H9 (cell line): ENCODE results near the gene INPP5J. TPM values are rescaled to one million over a fixed set of nuclear protein-coding genes. Genes with fewer than 3 reads are reported as not detected.

Source experiments
- DNase-seq: peaks from one replicate; pipeline ENCODE4 v3.0.0-alpha.2; 2017
- H2AFZ ChIP-seq: one replicate; pipeline ENCODE4 v1.6.1; 2013; ENCODE audit warnings: mild to moderate bottlenecking, low read length, control low read depth, moderate library complexity
- H2AK5ac ChIP-seq: 2 replicates; pipeline ENCODE4 v1.6.1; 2013; ENCODE audit warnings: low read length, control low read depth, mixed read lengths; ENCODE audit not compliant: insufficient read length
- H2BK120ac ChIP-seq: one replicate; pipeline ENCODE4 v1.6.1; 2013; ENCODE audit warnings: low read depth, mild to moderate bottlenecking, low read length, control low read depth, inconsistent platforms; ENCODE audit not compliant: poor library complexity, severe bottlenecking
- H2BK12ac ChIP-seq: 2 replicates; pipeline ENCODE4 v1.6.1; 2013; ENCODE audit warnings: low read length, control low read depth, mixed read lengths, low read depth; ENCODE audit not compliant: insufficient read length
- H2BK15ac ChIP-seq: 2 replicates; pipeline ENCODE4 v1.6.1; 2013; ENCODE audit warnings: low read depth, low read length, control low read depth
- H2BK20ac ChIP-seq: one replicate; pipeline ENCODE4 v1.6.1; 2013; ENCODE audit warnings: low read depth, mild to moderate bottlenecking, low read length, control low read depth, inconsistent platforms; ENCODE audit not compliant: poor library complexity, severe bottlenecking
- H2BK5ac ChIP-seq: 2 replicates; pipeline ENCODE4 v1.6.1; 2013; ENCODE audit warnings: low read length, control low read depth, mixed read lengths; ENCODE audit not compliant: insufficient read length
- H3K14ac ChIP-seq: 2 replicates; pipeline ENCODE4 v1.6.1; 2013; ENCODE audit warnings: low read length, control low read depth; ENCODE audit not compliant: insufficient read depth
- H3K18ac ChIP-seq: 2 replicates; pipeline ENCODE4 v1.6.1; 2013; ENCODE audit warnings: low read depth, mild to moderate bottlenecking, mixed read lengths, low read length, control low read depth; ENCODE audit not compliant: insufficient read length
- H3K23ac ChIP-seq: 2 replicates; pipeline ENCODE4 v1.6.1; 2013; ENCODE audit warnings: low read length, control low read depth, mixed read lengths, low read depth; ENCODE audit not compliant: insufficient read length
- H3K23me2 ChIP-seq: 2 replicates; pipeline ENCODE4 v1.6.1; 2013; ENCODE audit warnings: low read depth, mild to moderate bottlenecking, mixed read lengths, low read length, control low read depth; ENCODE audit not compliant: insufficient read length, poor library complexity, severe bottlenecking
- H3K27ac ChIP-seq: 2 replicates; pipeline ENCODE4 v1.5.1; 2013; ENCODE audit warnings: low read length, control low read depth, mixed read lengths, low read depth; ENCODE audit not compliant: insufficient read length
- H3K27me3 ChIP-seq: 2 replicates; pipeline ENCODE4 v1.6.1; 2013; ENCODE audit warnings: low read length, control low read depth, inconsistent platforms; ENCODE audit not compliant: insufficient read depth
- H3K4ac ChIP-seq: 2 replicates; pipeline ENCODE4 v1.6.1; 2013; ENCODE audit warnings: low read depth, mild to moderate bottlenecking, control low read depth, inconsistent platforms, low read length, moderate library complexity
- H3K4me1 ChIP-seq: 2 replicates; pipeline ENCODE4 v1.6.1; 2013; ENCODE audit warnings: low read length, control low read depth, inconsistent platforms; ENCODE audit not compliant: insufficient read depth
- H3K4me2 ChIP-seq: 2 replicates; pipeline ENCODE4 v1.6.1; 2013; ENCODE audit warnings: low read length, control low read depth, mixed read lengths; ENCODE audit not compliant: insufficient read length, insufficient read depth
- H3K56ac ChIP-seq: 2 replicates; pipeline ENCODE4 v1.6.1; 2013; ENCODE audit warnings: low read depth, mild to moderate bottlenecking, mixed read lengths, low read length, control low read depth; ENCODE audit not compliant: insufficient read length
- H3K79me1 ChIP-seq: 2 replicates; pipeline ENCODE4 v1.6.1; 2013; ENCODE audit warnings: low read depth, mild to moderate bottlenecking, moderate library complexity, low read length, control low read depth, inconsistent platforms; ENCODE audit not compliant: insufficient read depth, poor library complexity, severe bottlenecking
- H3K79me2 ChIP-seq: 2 replicates; pipeline ENCODE4 v1.6.1; 2013; ENCODE audit warnings: low read length, control low read depth, inconsistent platforms; ENCODE audit not compliant: insufficient read depth
- H3K9ac ChIP-seq: 2 replicates; pipeline ENCODE4 v1.6.1; 2013; ENCODE audit warnings: low read length, control low read depth, mixed read lengths; ENCODE audit not compliant: insufficient read length; ENCODE audit errors: extremely low read depth
- H3K9me3 ChIP-seq: one replicate; pipeline ENCODE4 v1.6.1; 2013; ENCODE audit warnings: low read depth, low read length, inconsistent platforms; ENCODE audit not compliant: control insufficient read depth
- H3T11ph ChIP-seq: one replicate; pipeline ENCODE4 v1.6.1; 2013; ENCODE audit warnings: mild to moderate bottlenecking, low read length, control low read depth, inconsistent platforms
- H4K20me1 ChIP-seq: one replicate; pipeline ENCODE4 v1.6.1; 2013; ENCODE audit not compliant: control insufficient read depth, insufficient read length, insufficient read depth
- H4K5ac ChIP-seq: 2 replicates; pipeline ENCODE4 v1.6.1; 2013; ENCODE audit warnings: low read depth, mild to moderate bottlenecking, mixed read lengths, low read length, control low read depth; ENCODE audit not compliant: insufficient read length
- H4K8ac ChIP-seq: replicated peaks from 2 replicates; pipeline ENCODE4 v1.6.1; 2013; ENCODE audit warnings: low read length, control low read depth, mixed read lengths, low read depth; ENCODE audit not compliant: insufficient read length
- H4K91ac ChIP-seq: 2 replicates; pipeline ENCODE4 v1.6.1; 2013; ENCODE audit warnings: low read depth, mild to moderate bottlenecking, moderate library complexity, mixed read lengths, low read length, control low read depth; ENCODE audit not compliant: insufficient read length
- H3K27ac Mint-ChIP-seq, 3 experiments: 2 replicates in 2 of 3; 3 replicates in 1 of 3; pipeline ENCODE4 v1.8.0; 2020 to 2021; ENCODE audit warnings: mixed read lengths in 3 of 3, mild to moderate bottlenecking in 1 of 3, moderate library complexity in 1 of 3
- H3K27me3 Mint-ChIP-seq: 2 replicates; pipeline ENCODE4 v1.8.0; 2021; ENCODE audit warnings: low read depth, mild to moderate bottlenecking, moderate library complexity, mixed read lengths
- H3K36me3 Mint-ChIP-seq, 3 experiments: 2 replicates in 2 of 3; 3 replicates in 1 of 3; pipeline ENCODE4 v1.8.0; 2020 to 2021; ENCODE audit warnings: low read depth in 3 of 3, mixed read lengths in 3 of 3; ENCODE audit not compliant: insufficient read depth in 1 of 3
- H3K4me1 Mint-ChIP-seq, 2 experiments: 2 replicates each; pipeline ENCODE4 v1.8.0; 2020; ENCODE audit warnings: mixed read lengths in 2 of 2
- H3K4me3 Mint-ChIP-seq, 2 experiments: 2 replicates in 1 of 2; 3 replicates in 1 of 2; pipeline ENCODE4 v1.8.0; 2020 to 2021; ENCODE audit warnings: mild to moderate bottlenecking in 2 of 2, mixed read lengths in 2 of 2, moderate library complexity in 1 of 2
- H3K9me3 Mint-ChIP-seq, 2 experiments: 2 replicates in 1 of 2; 3 replicates in 1 of 2; pipeline ENCODE4 v1.8.0; 2020; ENCODE audit warnings: mild to moderate bottlenecking in 2 of 2, mixed read lengths in 2 of 2, moderate library complexity in 1 of 2
- WGBS: extraction: QIAGEN DNeasy Blood & Tissue Kit; methylation state at CpG from one replicate; pipeline ENCODE4 v1.1.7; 2013; ENCODE audit warnings: missing lambda C conversion rate, low lambda C conversion rate, mixed read lengths; ENCODE audit not compliant: insufficient read length; ENCODE audit errors: extremely low coverage; 5-methylcytosine and 5-hydroxymethylcytosine counted together
- total RNA-seq: library from RNA; stranded (reverse); gene quantifications from 2 replicates; pipeline ENCODE4 v1.2.1, GENCODE V29; 2021
- TF ChIP-seq, protein P1 (sequence below): fragments of 200-600 bp; sonication (generic); conservative IDR thresholded peaks from 3 replicates; pipeline ENCODE4 v1.8.0; 2021; ENCODE audit warnings: antibody characterized with exemption, mild to moderate bottlenecking

Gene INPP5J
- total RNA-seq, 1 experiment from 2014 or later: 4.9 TPM

DNA sequence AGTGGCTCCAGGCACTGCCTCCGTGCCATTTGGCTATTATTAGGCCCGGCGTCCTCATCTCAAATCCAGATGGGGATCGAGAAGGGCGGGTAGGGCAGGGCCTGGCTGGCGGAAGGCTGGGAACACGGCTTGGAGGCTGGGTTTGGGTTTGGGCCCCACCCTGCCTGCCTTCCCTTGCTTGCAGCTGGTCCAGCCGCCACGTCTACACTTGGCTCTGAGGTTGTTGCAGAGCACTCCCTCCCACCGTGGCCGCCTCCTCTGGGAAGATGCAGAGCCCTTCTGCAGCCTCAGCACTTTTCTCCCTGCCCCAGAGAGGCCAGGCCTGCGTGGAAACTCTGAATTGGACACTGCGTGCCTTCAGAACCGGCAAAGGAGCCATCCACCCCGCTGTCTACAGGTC lies 46.8 kb upstream of the INPP5J start:
- no peak overlapping the region for H3K9ac ChIP-seq
- H3K23me2 ChIP-seq: peaks cover 3% of the 10 kb centered on the region
- H3K9me3 ChIP-seq: no peaks in the 10 kb centered on the region
- no peaks in the 10 kb centered on the region for H3K79me2 ChIP-seq
- no peaks in the 10 kb centered on the region; the same call in 1 of the 2 replicates for H3K4me1 ChIP-seq
- no peak for DNase-seq
- TF ChIP-seq, protein P1, sequence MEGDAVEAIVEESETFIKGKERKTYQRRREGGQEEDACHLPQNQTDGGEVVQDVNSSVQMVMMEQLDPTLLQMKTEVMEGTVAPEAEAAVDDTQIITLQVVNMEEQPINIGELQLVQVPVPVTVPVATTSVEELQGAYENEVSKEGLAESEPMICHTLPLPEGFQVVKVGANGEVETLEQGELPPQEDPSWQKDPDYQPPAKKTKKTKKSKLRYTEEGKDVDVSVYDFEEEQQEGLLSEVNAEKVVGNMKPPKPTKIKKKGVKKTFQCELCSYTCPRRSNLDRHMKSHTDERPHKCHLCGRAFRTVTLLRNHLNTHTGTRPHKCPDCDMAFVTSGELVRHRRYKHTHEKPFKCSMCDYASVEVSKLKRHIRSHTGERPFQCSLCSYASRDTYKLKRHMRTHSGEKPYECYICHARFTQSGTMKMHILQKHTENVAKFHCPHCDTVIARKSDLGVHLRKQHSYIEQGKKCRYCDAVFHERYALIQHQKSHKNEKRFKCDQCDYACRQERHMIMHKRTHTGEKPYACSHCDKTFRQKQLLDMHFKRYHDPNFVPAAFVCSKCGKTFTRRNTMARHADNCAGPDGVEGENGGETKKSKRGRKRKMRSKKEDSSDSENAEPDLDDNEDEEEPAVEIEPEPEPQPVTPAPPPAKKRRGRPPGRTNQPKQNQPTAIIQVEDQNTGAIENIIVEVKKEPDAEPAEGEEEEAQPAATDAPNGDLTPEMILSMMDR: no peak
- H3K36me3 Mint-ChIP-seq: no peaks in the 10 kb centered on the region
- H4K8ac ChIP-seq: no peak overlapping the region
- no peaks in the 10 kb centered on the region for H3K27me3 ChIP-seq
- no peaks in the 10 kb centered on the region for H4K20me1 ChIP-seq
- no peak overlapping the region for H3K27ac Mint-ChIP-seq
- WGBS: no CpG with 5 or more reads among the region's 15 CpGs
- H3K14ac ChIP-seq: no peak overlapping the region; the same call in 1 of the 2 replicates
- no peak overlapping the region for H3K4me2 ChIP-seq
- no peak overlapping the region for H3K4ac ChIP-seq
- no peak overlapping the region for H3K23ac ChIP-seq
- no peak overlapping the region for H2BK12ac ChIP-seq
- H2AFZ ChIP-seq: no peak overlapping the region
- H3K18ac ChIP-seq: no peak overlapping the region
- no peak overlapping the region for H3K4me3 Mint-ChIP-seq
- H3K9me3 Mint-ChIP-seq: no peaks in the 10 kb centered on the region
- H2AK5ac ChIP-seq: no peak overlapping the region
- no peak overlapping the region for H3K27ac ChIP-seq
- no peak overlapping the region for H2BK120ac ChIP-seq
- no peak overlapping the region for H3K56ac ChIP-seq
- H4K5ac ChIP-seq: no peak overlapping the region
- no peak overlapping the region for H2BK20ac ChIP-seq
- H3K79me1 ChIP-seq: no peaks in the 10 kb centered on the region
- H3K27me3 Mint-ChIP-seq: peaks cover 10% of the 10 kb centered on the region
- no peak overlapping the region for H2BK5ac ChIP-seq
- H4K91ac ChIP-seq: no peak overlapping the region
- peaks cover 7 to 9% of the 10 kb centered on the region in 2 experiments for H3K4me1 Mint-ChIP-seq
- no peak overlapping the region for H2BK15ac ChIP-seq
- no peak overlapping the region for H3T11ph ChIP-seq
